ENCODE measurements around the gene FSD2. TPM values are rescaled to one million over a fixed set of nuclear protein-coding genes. Genes with fewer than 3 reads are reported as not detected.
A peak's percentile ranks its signal among the peaks of the same experiment; 100 is the strongest.

FSD2 gene
- total RNA-seq, 1 donor from 2014 or later, result not detected

GRCh38 chr15:82748315-82748714 lies 57.6 kb downstream of the FSD2 start:
- peak overlapping the region; percentile 99 for H3K4me3 Mint-ChIP-seq
- Histone ChIP-seq H3K4me1 (no peaks in the 10 kb centered on the region), H3K27me3 (no peaks in the 10 kb centered on the region), H3K9me3 (ENCODE audit: low read depth) (no peaks in the 10 kb centered on the region), H4K20me1 (ENCODE audit: low read depth) (peaks cover 3% of the 10 kb centered on the region), H3K27ac (no peak overlapping the region), H3K4me2 (no peak overlapping the region), H3K36me3 (no peaks in the 10 kb centered on the region), H2AFZ (replicated peaks) (no peak overlapping the region), H3F3A (ENCODE audit: low read depth) (peaks cover 13% of the 10 kb centered on the region), H3K4me3 (no peak overlapping the region), H3K79me2 (ENCODE audit: low read depth) (peaks cover 26% of the 10 kb centered on the region), H3K9ac (no peak overlapping the region)
- H3K27me3 Mint-ChIP-seq (ENCODE audit: insufficient read depth, low read depth), result peaks cover 2% of the 10 kb centered on the region
- DNase-seq (ENCODE audit: low spot score), result no peak
- H3K27ac Mint-ChIP-seq, result no peak overlapping the region
- H3K4me1 Mint-ChIP-seq, result peaks cover 14% of the 10 kb centered on the region
- TF ChIP-seq EZH2 (IDR thresholded peaks at IDR 0.05) (no peak), EZH2phosphoT487 (IDR thresholded peaks at IDR 0.05) (no peak), CTCF (IDR thresholded peaks at IDR 0.05) (no peak)
- no peaks in the 10 kb centered on the region for H3K36me3 Mint-ChIP-seq
- H3K9me3 Mint-ChIP-seq, result no peaks in the 10 kb centered on the region

GRCh38 chr15:82743810-82744209 lies 62.1 kb downstream of the FSD2 start:
- no peak for DNase-seq (ENCODE audit: low spot score)
- H3K79me2 ChIP-seq (ENCODE audit: low read depth), result no peaks in the 10 kb centered on the region
- TF ChIP-seq EZH2phosphoT487 (IDR thresholded peaks at IDR 0.05) (no peak), EZH2 (IDR thresholded peaks at IDR 0.05) (no peak), CTCF (IDR thresholded peaks at IDR 0.05) (no peak)
- no peaks in the 10 kb centered on the region for H3F3A ChIP-seq (ENCODE audit: low read depth)
- no peaks in the 10 kb centered on the region for H3K4me1 ChIP-seq
- peaks cover 2% of the 10 kb centered on the region for H3K27me3 Mint-ChIP-seq (ENCODE audit: insufficient read depth, low read depth)
- H3K4me3 Mint-ChIP-seq, result no peak overlapping the region
- H3K27ac ChIP-seq, result no peak overlapping the region
- H3K27me3 ChIP-seq, result no peaks in the 10 kb centered on the region
- H4K20me1 ChIP-seq (ENCODE audit: low read depth), result no peaks in the 10 kb centered on the region
- H3K9me3 Mint-ChIP-seq, result no peaks in the 10 kb centered on the region
- H2AFZ ChIP-seq (replicated peaks), result no peak overlapping the region
- no peak overlapping the region for H3K4me3 ChIP-seq
- no peak overlapping the region for H3K9ac ChIP-seq
- H3K36me3 Mint-ChIP-seq, result no peaks in the 10 kb centered on the region
- H3K9me3 ChIP-seq (ENCODE audit: low read depth), result no peaks in the 10 kb centered on the region
- H3K27ac Mint-ChIP-seq, result no peak overlapping the region
- H3K4me1 Mint-ChIP-seq, result peaks cover 2% of the 10 kb centered on the region
- H3K4me2 ChIP-seq, result no peak overlapping the region
- no peaks in the 10 kb centered on the region for H3K36me3 ChIP-seq

- H3K4me3 ChIP-seq, result no peak overlapping the region
- H3K4me1 ChIP-seq, result no peaks in the 10 kb centered on the region
- H3K79me2 ChIP-seq (ENCODE audit: low read depth), result no peaks in the 10 kb centered on the region
- Mint-ChIP-seq H3K36me3 (no peaks in the 10 kb centered on the region), H3K4me1 (no peaks in the 10 kb centered on the region), H3K27ac (no peak overlapping the region), H3K9me3 (no peaks in the 10 kb centered on the region), H3K27me3 (ENCODE audit: insufficient read depth, low read depth) (peaks cover 2% of the 10 kb centered on the region), H3K4me3 (no peak overlapping the region)
- H3F3A ChIP-seq (ENCODE audit: low read depth), result no peaks in the 10 kb centered on the region
- H3K27ac ChIP-seq, result no peak overlapping the region
- H2AFZ ChIP-seq (replicated peaks), result no peak overlapping the region
- H3K4me2 ChIP-seq, result no peak overlapping the region
- H3K27me3 ChIP-seq, result no peaks in the 10 kb centered on the region
- H4K20me1 ChIP-seq (ENCODE audit: low read depth), result no peaks in the 10 kb centered on the region
- H3K9me3 ChIP-seq (ENCODE audit: low read depth), result no peaks in the 10 kb centered on the region
- no peaks in the 10 kb centered on the region for H3K36me3 ChIP-seq
- no peak for TF ChIP-seq CTCF (IDR thresholded peaks at IDR 0.05)
- no peak for TF ChIP-seq EZH2 (IDR thresholded peaks at IDR 0.05)
- no peak for TF ChIP-seq EZH2phosphoT487 (IDR thresholded peaks at IDR 0.05)
- no peak overlapping the region for H3K9ac ChIP-seq
- DNase-seq (ENCODE audit: low spot score), result no peak
These were observed 63.7 kb downstream of the FSD2 start for GRCh38 chr15:82742134-82742533.
